HG03066 (cell line): ENCODE measurements around the gene PPP1R13B.

Experiments used
- ATAC-seq: cut with Tn5 transposase; IDR thresholded peaks from one replicate; pipeline ENCODE4 v1.9.1; 2021; ENCODE audit warnings: low read depth; ENCODE audit not compliant: unreplicated experiment

The PPP1R13B gene

DNA sequence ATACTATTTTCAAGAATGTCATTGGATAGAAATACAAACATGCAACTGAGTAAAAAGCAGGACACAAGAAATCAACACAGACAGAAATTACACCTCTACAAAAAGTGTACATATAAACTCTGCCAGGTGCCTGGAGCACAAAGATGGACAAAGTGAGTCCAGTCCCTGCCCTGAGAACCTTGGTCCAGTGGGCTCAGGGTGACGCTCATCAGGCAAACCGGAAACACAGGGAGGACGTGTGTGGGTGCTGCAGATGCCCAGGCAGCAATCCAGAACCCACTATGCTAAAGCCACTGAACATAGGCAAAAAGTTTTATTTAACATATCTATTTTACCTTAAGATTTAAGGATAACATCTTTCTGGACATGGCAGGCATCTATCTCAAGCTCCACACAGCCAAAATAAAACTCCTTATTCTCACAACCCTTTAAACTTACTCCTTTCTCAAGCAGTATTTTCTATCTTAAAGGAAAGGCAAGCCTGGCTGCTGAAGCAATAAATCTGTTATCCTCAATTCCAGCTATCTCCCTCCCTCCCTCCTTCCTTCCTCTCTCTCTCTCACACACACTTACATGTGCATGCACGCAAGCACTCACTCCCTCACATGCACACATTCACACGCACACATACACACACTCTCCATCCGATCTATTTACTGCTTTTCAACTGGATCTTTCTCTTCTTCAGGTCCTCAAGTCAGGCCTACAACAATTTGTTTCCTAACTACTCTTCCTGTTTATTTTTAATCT lies 10.2 kb downstream of the PPP1R13B start:
- no peak for ATAC-seq

DNA sequence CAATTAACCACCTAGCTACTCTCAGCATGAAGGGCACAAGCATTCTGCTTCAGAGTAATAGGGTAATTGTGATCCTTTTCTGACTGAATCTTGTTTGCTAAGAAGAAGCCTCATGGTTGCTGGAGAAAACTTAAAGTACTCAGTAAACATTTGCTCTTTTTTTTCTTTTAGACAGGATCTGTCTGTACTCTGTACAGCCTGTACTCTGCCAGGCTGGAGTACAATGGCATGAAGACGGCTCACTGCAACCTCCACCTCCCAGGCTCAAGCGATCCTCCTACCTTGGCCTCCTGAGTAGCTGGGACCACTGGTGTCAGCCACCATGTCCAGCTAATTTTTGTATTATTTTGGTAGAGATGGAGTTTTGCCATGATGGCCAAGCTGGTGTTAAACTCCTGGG lies 12.4 kb downstream of the PPP1R13B start:
- no peak for ATAC-seq

DNA sequence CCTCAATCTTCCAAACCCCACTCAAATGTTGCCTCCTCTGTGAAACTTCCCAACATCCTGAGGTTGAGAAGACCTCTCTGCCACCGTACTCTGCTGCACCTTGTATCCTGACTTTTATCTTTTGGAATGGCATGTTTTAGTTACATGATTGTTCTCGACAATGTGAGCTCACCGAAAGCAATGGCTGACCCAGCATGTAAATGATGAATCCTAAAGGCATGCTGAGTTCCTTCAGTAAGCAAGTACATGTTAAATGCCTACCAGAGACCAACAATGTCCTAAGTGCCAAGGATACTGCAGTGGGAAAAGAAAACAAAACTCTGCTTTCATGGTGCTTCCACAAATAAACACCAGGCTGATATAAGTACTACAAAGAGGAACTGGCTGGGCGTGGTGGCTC lies 13.7 kb downstream of the PPP1R13B start:
- no peak for ATAC-seq

DNA sequence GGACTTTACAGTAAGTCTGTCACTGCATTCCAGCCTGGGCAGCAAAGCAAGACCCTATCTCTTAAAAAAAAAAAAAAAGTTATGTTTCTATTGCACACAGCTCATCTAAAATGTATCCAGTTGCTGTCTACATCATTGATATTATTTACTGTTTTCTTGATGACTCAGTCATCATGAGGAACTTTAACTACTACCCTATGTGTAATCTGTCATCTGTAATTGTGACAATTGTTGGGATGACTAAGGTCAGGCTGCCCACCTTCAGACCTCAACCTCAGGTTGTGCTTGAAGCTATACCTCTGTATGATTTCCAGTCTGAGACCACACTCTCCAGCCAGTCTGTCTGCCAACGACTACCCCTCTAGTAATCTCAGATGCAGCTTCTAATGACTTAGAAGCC lies 15.3 kb downstream of the PPP1R13B start:
- ATAC-seq = no peak

DNA sequence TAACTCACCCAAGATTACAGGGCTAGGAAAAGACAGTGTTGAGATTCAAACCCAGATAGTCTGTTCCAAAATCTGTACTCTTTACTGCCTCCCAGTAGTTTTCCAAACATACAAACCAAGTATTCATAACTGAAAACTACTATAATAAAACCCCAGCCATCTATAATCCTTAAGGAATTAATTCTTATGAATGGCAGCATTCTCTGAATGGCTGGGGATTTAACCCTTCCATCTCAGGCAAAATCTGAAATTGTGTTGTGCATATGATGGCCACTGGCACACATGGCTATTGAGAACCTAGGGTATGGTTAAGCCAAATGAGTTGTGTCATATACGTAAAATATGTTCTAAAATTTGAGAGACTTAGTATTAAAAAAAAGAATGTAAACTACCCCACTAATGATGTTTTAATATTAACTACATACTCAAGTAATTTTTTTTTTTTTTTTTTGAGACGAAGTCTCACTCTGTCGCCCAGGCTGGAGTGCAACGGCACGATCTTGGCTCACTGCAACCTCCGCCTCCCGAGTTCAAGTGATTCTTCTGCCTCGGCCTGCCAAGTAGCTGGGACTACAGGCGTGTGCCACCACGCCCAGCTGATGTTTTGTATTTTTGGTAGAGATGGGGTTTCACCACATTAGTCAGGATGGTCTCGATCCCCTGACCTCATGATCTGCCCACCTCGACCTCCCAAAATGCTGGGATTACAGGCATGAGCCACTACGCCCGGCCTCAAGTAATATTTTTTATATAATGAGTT lies 16.7 kb downstream of the PPP1R13B start:
- no peak for ATAC-seq

DNA sequence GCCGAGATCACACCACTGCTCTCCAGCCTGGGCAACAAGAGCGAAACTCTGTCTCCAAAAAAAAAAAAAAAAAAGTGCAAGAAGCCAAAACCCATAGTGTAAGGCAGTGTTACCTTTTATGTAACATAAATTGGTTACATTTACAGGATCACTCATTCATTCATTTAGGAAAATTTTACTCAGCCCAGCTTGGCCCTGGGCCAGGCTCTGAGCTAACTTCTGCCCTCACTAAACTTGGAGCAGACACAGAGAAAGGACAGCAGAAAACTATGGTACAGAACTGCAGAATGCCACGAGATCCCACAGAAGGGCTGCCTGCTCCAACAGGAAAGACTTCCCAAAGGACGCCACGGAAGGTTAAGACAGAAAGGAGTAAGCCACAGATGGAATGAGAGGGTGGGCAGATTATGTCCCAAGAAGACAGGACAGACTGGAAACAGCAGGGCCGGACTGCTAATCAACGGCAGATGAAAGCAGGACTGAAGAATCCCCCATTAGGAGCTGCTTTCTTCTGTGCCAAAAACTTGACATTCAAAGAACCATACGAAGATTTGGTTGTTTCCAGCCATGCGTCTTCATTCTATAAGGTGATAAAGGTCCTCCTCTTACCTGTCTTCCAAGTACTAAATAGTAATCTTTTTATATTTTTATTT lies 18.9 kb downstream of the PPP1R13B start:
- ATAC-seq = no peak

DNA sequence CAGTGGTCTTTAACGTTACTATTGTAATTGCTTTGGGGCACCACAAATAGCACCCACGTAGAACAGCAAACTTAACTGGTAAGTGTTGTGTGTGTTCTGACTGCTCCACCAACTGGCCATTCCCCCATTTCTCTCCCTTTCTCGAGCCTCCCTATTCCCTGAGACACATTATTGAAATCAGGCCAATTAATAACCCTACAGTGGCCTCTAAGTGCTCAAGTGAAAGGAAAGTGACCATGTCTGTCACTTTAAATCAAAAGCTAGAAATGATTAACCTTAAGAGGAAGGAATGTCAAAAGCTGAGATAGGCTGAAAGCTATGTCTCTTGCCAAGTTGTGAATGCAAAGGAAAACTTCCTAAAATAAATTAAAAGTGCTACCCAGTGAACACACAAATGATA lies 22.3 kb downstream of the PPP1R13B start:
- no peak for ATAC-seq

DNA sequence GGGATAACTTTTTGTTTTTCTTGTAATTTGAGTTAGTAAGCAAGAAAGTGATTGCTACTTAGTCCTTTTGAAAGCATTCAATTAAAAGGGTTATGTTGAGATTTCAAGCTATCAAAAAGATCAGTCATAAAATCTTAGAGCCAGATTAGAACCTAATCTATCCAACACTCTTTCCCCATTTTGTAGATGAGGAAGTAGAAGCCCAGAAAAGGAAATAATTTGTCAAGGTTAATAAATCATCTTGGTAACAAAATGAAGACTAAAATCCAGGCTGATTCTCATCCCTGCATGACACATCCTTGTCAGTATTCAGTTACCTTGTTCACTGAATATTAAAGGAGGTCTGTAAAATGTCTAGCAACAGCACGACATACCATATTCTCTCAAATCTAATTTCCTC lies 26.5 kb downstream of the PPP1R13B start:
- no peak for ATAC-seq

DNA sequence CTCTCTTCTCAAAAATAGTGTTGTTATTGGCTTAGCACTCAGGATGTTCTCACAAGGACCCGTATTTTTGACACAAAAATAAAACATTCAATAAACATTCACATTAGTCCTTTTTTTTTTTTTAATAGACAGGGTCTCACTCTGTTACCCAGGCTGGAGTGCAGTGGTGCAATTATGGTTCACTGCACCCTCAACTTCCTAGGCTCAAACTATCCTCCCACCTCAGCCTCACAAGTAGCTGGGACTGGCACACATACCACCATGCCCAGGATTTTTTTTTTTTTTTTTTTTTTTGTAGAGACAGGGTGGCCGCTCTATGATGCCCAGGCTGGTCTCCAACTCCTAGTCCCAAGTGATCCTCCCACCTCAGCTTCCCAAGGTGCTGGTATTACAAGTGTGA lies 27.0 kb downstream of the PPP1R13B start:
- no peak for ATAC-seq

DNA sequence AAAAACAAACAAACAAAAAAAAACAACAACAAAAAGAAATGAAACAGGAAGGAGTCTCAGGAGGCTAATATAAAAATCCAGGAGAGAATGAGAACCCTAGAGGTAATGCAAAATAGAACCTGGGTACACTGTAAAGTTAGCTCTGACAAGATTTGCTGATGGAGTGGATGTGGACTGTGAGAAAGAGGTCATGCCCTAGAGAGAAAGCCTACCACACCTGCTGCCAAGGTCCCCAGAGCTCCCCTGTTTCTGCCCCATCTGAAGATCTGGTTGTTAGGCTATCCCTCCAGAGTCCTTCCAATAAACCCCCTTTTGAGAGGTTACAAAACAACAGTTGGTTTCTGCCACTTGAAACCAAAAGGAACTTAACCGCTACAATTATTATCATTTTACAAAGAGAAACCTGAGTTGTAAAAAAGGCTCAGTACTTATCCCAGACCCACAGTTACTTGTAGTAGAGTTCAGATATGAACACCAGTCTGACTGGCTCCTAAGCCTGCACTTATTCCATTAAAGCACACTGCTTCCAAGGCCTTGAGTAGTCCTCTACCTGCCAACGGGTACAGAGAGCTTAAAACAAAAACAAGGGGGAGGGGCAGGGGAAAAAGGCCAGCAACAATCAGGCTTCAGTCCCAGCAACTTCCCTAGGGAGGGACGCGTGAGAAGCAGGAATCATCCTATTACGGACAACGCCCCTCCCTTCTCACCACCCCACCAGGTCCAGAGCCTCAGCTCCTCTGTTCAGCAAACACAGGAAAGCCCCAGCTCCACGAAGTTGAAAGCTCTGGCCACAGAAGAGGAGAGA lies 27.7 kb downstream of the PPP1R13B start:
- ATAC-seq = no peak

DNA sequence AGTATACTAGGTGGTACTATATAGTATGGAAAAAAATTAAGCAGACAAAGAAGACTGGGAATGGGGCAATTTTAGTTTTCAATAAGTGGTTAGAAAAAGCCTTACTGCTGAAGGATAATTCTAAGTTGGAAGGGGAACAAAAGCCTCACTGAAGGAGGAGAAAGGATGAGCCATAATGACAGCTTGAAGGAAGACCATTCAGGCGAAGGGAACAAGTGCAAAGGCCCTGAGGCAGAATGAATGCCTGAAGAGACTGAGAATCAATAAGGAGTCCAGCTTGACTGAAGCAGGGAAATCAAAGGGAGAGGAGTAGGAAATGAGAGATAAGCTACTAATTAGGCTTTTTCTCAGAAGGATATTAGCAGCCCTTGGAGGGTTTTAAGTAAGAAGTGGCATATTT lies 28.5 kb downstream of the PPP1R13B start:
- no peak for ATAC-seq

DNA sequence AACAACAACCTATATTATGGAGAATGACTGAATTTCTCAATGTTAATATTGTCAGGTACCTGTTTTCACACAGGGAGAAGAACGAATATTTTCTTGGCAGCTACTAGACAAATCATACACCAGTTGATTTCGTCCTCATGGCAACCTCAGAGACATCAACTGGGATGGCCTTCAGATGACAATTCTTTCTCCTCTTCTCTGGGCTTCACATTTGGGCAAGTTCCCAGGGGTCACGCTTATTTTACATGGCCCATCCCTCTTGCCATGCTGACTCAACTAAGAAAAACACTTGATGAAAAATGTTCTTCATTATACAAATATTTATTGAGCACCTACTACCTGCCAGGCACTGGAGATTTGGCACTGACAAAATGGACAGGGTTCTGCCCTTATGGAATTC lies 29.0 kb downstream of the PPP1R13B start:
- no peak for ATAC-seq

DNA sequence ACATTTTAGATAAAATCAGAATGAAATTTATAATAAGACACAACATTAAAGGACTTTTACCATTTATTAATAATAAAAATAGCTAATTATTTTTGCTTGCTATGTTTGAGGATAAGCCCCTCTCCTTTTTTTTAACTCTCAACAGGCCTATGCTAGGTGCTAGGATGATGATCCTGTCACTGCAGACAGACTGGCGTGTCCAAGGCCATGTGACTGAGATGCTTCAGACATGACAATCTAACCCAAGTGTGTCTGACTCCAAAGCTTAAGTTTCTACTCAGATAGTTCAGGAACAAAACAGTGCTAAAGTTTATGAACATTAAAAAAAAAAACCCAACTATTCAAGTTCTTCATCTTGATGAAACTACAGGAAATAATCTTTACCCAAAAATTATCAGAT lies 29.8 kb downstream of the PPP1R13B start:
- no peak for ATAC-seq

DNA sequence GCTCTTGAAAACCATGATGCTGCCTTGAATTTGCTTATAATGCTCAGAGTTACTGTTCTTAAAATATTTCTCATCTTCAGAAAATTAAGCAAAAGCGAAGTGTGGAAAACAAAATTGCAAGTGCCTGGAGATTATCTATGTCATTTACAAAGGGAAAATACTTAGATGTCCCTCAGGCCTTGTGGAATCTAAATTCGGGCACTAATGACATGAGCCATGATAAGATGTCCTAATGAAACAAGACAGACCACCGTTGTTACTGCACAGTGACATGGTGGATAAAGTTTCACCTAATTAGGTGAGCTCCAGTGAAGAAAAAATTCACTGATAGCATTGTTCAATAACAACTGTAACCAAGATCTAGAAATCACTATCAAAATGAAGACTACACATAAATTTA lies 30.4 kb downstream of the PPP1R13B start:
- ATAC-seq = no peak

DNA sequence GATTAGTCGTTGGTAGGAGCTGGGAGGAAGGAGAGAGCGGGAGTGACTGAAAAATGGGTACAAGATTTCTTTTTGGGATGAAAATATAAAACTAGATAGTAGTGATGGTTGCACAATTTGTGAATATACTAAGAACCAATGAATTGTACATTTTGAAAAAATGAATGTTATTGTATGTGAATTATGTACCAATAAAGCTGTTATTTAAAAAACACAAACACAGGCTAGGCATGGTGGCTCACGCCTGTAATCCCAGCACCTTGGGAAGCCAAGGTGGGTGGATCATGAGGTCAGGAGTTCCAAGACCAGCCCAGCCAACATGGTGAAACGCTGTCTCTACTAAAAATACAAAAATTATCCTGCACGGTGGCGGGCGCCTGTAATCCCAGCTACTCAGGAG lies 32.1 kb downstream of the PPP1R13B start:
- ATAC-seq = no peak

DNA sequence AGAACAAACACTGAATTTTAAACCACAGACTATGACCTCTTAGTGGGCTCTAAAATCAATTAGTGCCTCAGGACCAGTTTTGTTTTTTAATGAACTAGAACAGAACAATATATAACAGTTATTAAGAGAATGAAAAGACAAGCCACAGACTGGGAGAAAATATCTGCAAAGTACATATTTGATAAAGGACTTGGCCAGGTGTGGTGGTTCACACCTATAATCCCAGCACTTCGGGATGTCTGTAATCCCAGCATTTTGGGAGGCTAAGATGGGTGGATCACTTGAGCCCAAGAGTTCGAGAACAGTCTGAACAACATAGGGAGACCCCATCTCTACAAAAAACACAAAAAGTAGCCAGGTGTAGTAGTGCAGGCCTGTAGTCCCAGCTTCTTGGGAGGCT lies 36.2 kb downstream of the PPP1R13B start:
- ATAC-seq = no peak

DNA sequence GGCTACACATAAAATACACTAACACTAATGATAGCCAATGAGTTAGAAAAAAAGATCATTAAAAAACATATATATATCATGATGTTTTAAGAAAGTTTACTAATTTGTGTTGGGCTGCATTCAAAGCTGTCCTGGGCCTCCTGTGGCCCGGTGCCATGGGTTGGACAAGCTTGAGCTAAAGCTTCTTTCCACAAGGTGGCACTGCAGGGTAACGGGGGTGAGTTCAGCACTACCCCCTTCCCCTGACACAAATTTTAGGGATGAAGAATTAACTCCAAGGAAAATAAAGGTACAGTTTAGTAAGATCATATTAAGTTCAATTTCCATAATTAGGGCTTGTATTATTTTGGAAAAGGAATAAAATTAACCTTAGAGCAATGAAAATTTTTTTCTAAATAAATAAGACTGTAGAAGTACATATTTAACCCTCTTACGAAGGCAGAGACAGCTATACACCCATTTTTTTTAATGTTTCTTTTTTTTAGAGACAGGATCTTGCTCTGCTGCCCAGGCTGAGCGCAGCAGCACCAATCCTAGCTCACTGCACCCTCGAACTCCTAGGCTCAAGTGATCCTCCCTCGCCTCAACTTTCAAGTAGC lies 38.9 kb downstream of the PPP1R13B start:
- no peak for ATAC-seq

DNA sequence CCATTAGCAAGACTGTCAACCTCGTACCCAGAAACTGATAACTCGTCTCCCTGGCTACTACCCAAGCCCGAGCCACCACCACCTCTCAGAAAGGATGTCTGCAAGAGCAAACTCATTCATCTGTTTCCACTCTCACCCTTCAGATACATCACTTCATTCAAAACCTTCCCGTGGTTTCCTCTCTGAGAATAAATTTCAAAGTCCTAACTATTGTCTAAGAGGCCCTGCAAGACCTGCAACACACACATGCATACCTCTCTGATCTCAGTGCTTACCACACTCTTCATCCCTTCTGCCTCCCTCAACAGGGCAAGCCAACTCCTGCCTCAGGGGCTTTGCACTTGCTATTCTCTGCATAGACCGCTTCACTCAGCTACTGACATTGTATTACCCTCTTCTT lies 40.6 kb downstream of the PPP1R13B start:
- no peak for ATAC-seq

DNA sequence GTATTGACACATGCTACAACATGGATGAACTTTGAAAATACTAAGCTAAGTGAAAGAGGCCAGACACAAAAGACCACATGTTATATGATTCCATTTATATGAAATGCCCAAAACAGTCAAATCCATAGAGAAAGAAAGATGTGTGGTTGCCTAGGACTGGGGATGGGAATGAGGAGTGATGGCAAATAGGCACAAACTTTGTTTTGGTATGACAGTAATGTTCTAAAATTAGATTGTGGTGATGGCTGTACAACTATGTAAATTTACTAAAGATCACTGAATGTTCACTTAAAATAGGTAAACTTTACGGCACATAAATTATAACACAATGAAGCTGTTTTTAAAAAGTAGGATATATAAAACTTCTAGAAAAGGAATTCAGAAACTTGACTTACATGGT lies 41.7 kb downstream of the PPP1R13B start:
- ATAC-seq = no peak

DNA sequence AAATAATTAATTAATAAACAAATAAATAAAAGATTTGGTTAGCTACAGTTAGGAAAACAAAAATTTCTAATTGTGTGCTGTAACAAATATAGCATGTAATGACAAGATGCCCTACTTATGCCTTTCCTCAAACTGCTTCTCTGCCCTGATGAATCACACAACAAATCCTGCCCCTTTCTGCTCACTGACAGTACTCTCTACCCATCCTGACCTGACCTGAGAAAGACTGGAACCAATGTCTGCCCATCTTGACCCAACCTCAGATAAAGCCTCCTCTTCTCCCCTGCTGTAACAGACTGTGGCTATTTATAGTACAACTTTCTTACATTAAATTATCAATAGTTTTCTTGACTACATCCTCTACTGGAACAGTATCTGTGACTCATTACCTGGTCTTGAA lies 43.7 kb downstream of the PPP1R13B start:
- ATAC-seq = no peak

DNA sequence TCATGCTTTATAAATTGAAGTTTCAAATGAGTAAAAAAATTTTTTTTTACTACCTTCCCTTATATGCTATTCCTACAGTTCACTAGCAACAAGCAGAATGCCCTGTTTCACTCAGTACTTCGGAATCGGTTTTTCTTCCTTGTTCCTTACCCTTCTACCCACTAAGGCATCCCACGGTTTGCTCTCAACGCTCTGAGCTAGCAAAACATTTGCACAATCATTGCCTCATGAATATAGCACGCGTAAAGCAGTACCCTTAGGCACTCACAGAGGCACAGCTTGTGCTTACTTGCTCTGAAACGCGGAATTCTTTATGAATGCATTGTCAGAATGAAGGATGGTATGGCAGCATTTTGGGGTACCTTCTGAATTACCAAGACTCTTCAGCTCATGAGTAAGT lies 45.0 kb downstream of the PPP1R13B start:
- ATAC-seq = no peak
